Measurements from ENCODE around the gene GFY. TPM values are rescaled to one million over a fixed set of nuclear protein-coding genes. Genes with fewer than 3 reads are reported as not detected.

GFY gene
- total RNA-seq, 1 donor = not detected

DNA sequence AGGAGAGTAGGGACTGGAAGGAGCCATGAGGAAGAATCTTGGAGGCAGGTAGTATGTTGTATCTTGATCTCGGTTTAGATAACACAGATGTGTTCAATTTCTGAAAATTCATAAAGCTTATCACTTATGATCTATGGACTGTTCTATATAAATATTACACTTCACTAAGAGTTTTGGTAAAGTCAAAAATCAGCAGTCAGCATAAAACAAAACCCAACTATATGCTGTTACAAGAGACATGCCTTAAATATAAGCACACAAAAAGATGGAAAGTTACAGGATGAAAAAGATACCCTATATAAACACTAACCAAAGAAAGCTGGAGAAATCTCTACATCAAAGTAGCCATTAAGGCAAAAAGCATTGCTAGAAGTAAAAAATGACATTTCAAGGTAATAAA, 41.6 kb upstream of the GFY start:
- H4K20me1 ChIP-seq (ENCODE audit: insufficient read depth, low read length) = no peaks in the 10 kb centered on the region
- no peak for DNase-seq (ENCODE audit: insufficient read length, low spot score, missing footprints)
- no peaks in the 10 kb centered on the region for H3K4me1 ChIP-seq (ENCODE audit: insufficient read depth, low read length)
- H3K9me3 ChIP-seq (ENCODE audit: low read depth, low read length) = peaks cover 3% of the 10 kb centered on the region
- no peak overlapping the region for H3K4me3 ChIP-seq (ENCODE audit: insufficient read depth, low read length)
- TF ChIP-seq, protein P1, sequence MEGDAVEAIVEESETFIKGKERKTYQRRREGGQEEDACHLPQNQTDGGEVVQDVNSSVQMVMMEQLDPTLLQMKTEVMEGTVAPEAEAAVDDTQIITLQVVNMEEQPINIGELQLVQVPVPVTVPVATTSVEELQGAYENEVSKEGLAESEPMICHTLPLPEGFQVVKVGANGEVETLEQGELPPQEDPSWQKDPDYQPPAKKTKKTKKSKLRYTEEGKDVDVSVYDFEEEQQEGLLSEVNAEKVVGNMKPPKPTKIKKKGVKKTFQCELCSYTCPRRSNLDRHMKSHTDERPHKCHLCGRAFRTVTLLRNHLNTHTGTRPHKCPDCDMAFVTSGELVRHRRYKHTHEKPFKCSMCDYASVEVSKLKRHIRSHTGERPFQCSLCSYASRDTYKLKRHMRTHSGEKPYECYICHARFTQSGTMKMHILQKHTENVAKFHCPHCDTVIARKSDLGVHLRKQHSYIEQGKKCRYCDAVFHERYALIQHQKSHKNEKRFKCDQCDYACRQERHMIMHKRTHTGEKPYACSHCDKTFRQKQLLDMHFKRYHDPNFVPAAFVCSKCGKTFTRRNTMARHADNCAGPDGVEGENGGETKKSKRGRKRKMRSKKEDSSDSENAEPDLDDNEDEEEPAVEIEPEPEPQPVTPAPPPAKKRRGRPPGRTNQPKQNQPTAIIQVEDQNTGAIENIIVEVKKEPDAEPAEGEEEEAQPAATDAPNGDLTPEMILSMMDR (IDR thresholded peaks at IDR 0.05; ENCODE audit: extremely low read depth, low read depth, low read length) = no peak
- H3K79me2 ChIP-seq (ENCODE audit: insufficient read depth, low read length) = no peaks in the 10 kb centered on the region
- H3K27me3 ChIP-seq (ENCODE audit: insufficient read depth, low read length) = peaks cover 3% of the 10 kb centered on the region
- no peak overlapping the region for H3K4me2 ChIP-seq (ENCODE audit: insufficient read depth, low read length)
- no peaks in the 10 kb centered on the region for H3K36me3 ChIP-seq (ENCODE audit: insufficient read depth, low read length)
- H3K27ac ChIP-seq (ENCODE audit: low read depth, low read length) = no peak overlapping the region
- no peak overlapping the region for H2AFZ ChIP-seq (ENCODE audit: low read length)

DNA sequence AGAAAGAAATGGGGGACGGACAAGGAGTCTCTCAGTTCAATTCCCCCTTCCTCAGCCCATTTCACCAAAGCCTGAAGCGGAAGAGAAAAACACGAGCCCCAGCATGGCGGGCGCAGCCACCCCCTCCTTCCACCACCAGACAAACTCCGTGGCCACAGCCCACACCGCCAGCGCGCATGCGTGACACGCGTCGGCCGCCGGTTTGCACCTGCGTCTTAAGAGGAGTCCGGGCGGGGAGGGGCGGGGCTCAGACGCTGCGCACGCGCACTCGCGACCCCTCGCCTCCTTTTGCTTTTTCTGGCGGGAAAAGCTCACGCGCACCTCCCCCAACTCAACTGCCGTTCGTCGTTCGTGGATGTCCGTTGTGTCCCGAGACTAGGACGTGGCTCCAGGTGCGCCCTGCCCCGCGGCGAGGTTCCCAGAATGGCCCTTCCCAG, 37.2 kb upstream of the GFY start, which contains the start of gene KASH5:
Gene KASH5 (plus strand): TSS at position 314 of the 437 bp plus-strand sequence. CDS start 2,635 bp downstream, outside the sequence.
- peak; percentile 68 for DNase-seq (ENCODE audit: insufficient read length, low spot score, missing footprints)
- Histone ChIP-seq H3K4me1 (ENCODE audit: insufficient read depth, low read length) (no peaks in the 10 kb centered on the region), H3K79me2 (ENCODE audit: insufficient read depth, low read length) (no peaks in the 10 kb centered on the region), H2AFZ (ENCODE audit: low read length) (no peak within 1 kb of the TSS), H4K20me1 (ENCODE audit: insufficient read depth, low read length) (no peaks in the 10 kb centered on the region), H3K27ac (ENCODE audit: low read depth, low read length) (no peak within 1 kb of the TSS), H3K9me3 (ENCODE audit: low read depth, low read length) (no peaks in the 10 kb centered on the region), H3K4me3 (ENCODE audit: insufficient read depth, low read length) (no peak within 1 kb of the TSS), H3K36me3 (ENCODE audit: insufficient read depth, low read length) (no peaks in the 10 kb centered on the region), H3K27me3 (ENCODE audit: insufficient read depth, low read length) (no peaks in the 10 kb centered on the region), H3K4me2 (ENCODE audit: insufficient read depth, low read length) (no peak within 1 kb of the TSS)
- TF ChIP-seq, protein P1 (IDR thresholded peaks at IDR 0.05; ENCODE audit: extremely low read depth, low read depth, low read length) = no peak

DNA sequence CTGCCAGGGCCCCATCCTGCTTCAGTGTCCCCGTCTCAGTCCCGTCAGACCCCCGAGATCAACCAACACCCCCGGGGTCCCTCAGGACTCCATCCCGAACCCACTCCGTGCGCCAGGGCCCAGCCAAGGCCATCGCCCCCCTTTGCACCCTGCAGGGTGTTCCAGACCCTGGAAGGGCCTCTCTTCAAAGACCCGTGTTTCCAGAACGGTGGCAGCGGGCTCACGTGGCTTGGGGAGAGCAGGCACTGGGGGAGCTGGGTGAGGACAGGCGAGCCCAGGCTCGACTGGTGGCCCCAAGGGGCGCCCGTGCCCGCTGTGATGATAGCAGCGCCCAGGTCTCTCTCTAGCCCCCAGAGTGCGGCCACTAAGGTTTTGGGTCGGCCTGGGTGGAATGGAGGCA, 35.8 kb upstream of the GFY start:
- H3K36me3 ChIP-seq (ENCODE audit: insufficient read depth, low read length) = no peaks in the 10 kb centered on the region
- H3K79me2 ChIP-seq (ENCODE audit: insufficient read depth, low read length) = no peaks in the 10 kb centered on the region
- DNase-seq (ENCODE audit: insufficient read length, low spot score, missing footprints) = peak; percentile 37
- H2AFZ ChIP-seq (ENCODE audit: low read length) = no peak overlapping the region
- no peak overlapping the region for H3K27ac ChIP-seq (ENCODE audit: low read depth, low read length)
- no peaks in the 10 kb centered on the region for H3K9me3 ChIP-seq (ENCODE audit: low read depth, low read length)
- H3K4me2 ChIP-seq (ENCODE audit: insufficient read depth, low read length) = no peak overlapping the region
- H3K4me1 ChIP-seq (ENCODE audit: insufficient read depth, low read length) = no peaks in the 10 kb centered on the region
- TF ChIP-seq, protein P1 (IDR thresholded peaks at IDR 0.05; ENCODE audit: extremely low read depth, low read depth, low read length) = no peak
- no peaks in the 10 kb centered on the region for H3K27me3 ChIP-seq (ENCODE audit: insufficient read depth, low read length)
- H4K20me1 ChIP-seq (ENCODE audit: insufficient read depth, low read length) = no peaks in the 10 kb centered on the region
- H3K4me3 ChIP-seq (ENCODE audit: insufficient read depth, low read length) = no peak overlapping the region

DNA sequence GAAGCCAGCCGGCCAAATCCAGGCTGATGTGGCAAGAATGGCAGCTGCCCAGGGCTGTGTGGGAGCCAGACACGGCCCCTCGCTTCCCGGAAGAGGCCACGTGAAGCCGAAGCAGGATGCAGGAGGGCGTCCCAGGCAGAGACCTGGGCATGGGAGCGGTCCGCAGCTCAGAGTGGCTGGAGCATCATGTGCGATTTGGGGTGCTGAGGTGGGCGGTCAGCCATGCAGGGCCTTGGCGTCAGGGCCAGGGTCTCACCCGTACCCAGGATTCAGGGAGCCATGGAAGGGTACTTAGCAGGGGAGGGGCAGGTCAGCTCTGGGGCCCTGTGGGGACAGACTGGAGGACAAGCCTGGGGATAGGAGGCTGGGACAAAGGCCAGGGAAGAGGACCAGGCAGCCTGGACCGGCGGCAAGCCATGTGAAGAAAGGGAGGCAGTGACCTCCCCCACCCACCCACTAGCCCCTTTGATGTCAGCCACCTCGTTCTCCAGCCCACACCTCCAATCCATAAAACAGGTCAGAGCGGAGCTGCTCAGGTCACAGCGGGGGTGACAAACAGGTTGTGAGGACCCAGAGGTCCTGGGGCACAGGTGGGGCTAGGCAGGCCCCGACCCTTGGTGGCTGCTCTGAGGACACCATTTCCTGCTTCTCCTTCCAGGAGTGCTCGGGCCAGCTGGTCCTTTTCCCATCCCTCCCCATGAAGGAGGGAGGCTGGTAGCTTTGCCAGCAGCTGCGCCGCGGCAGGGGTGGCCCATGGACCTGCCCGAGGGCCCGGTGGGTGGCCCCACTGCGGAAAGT, 34.9 kb upstream of the GFY start:
- Histone ChIP-seq H3K27me3 (ENCODE audit: insufficient read depth, low read length) (no peaks in the 10 kb centered on the region), H3K4me3 (ENCODE audit: insufficient read depth, low read length) (no peak overlapping the region), H4K20me1 (ENCODE audit: insufficient read depth, low read length) (no peaks in the 10 kb centered on the region), H3K4me2 (ENCODE audit: insufficient read depth, low read length) (no peak overlapping the region), H2AFZ (ENCODE audit: low read length) (no peak overlapping the region), H3K27ac (ENCODE audit: low read depth, low read length) (no peak overlapping the region), H3K4me1 (ENCODE audit: insufficient read depth, low read length) (no peaks in the 10 kb centered on the region), H3K9me3 (ENCODE audit: low read depth, low read length) (no peaks in the 10 kb centered on the region), H3K79me2 (ENCODE audit: insufficient read depth, low read length) (no peaks in the 10 kb centered on the region), H3K36me3 (ENCODE audit: insufficient read depth, low read length) (no peaks in the 10 kb centered on the region)
- peak; percentile 41 for DNase-seq (ENCODE audit: insufficient read length, low spot score, missing footprints)
- TF ChIP-seq, protein P1 (IDR thresholded peaks at IDR 0.05; ENCODE audit: extremely low read depth, low read depth, low read length) = no peak

Measured in osteoblast (primary cell).